IMR-90 (cell line): ENCODE results near the gene AUTS2. TPM values are rescaled to one million over a fixed set of nuclear protein-coding genes. Genes with fewer than 3 reads are reported as not detected.

Experiments
- ATAC-seq: fragments of 200-7000 bp; cut with Tn5 transposase; 2 replicates; pipeline ENCODE4 v1.9.1; 2020; ENCODE audit warnings: low read depth, mild to moderate bottlenecking, moderate library complexity
- BruUV-seq: library from RNA; stranded (reverse); fragments of 400-500 nt; replicated peaks from 2 replicates; lab custom pipeline; 2021; lab: Mats Ljungman, UMichigan
- CTCF ChIA-PET: fragments of 300-600 bp; formaldehyde crosslinking; extraction: SDS; loops from one replicate; lab custom pipeline; 2021; ENCODE audit warnings: antibody characterized with exemption; lab: Yijun Ruan, JAX
- POLR2A ChIA-PET: fragments of 300-600 bp; sonication (Branson Sonifier 250); formaldehyde crosslinking; loops from one replicate; lab custom pipeline; 2022; ENCODE audit warnings: antibody characterized with exemption; ENCODE audit not compliant: unreplicated experiment; lab: Charles Lee
- DNase-seq: peaks from one replicate; pipeline ENCODE4 v3.0.0; 2013
- H2AFZ ChIP-seq: replicated peaks from 2 replicates; pipeline ENCODE3; 2013; ENCODE audit warnings: low read length, mild to moderate bottlenecking; ENCODE audit not compliant: poor library complexity
- H2AK5ac ChIP-seq: 2 replicates; pipeline ENCODE4 v1.6.1; 2013; ENCODE audit warnings: low read depth, low read length, inconsistent platforms
- H2AK9ac ChIP-seq: replicated peaks from 2 replicates; pipeline ENCODE3; 2013; ENCODE audit warnings: mild to moderate bottlenecking, low read depth, low read length, moderate library complexity; ENCODE audit not compliant: poor library complexity
- H2BK120ac ChIP-seq: 2 replicates; pipeline ENCODE4 v1.6.1; 2013; ENCODE audit warnings: low read depth, low read length, inconsistent platforms
- H2BK15ac ChIP-seq: 3 replicates; pipeline ENCODE4 v1.6.1; 2013; ENCODE audit warnings: low read depth, low read length, inconsistent platforms
- H2BK20ac ChIP-seq: 2 replicates; pipeline ENCODE4 v1.6.1; 2013; ENCODE audit warnings: low read depth, mild to moderate bottlenecking, inconsistent platforms, low read length, moderate library complexity
- H2BK5ac ChIP-seq: 2 replicates; pipeline ENCODE4 v1.6.1; 2013; ENCODE audit warnings: mild to moderate bottlenecking, low read depth, low read length, inconsistent platforms; ENCODE audit not compliant: poor library complexity, severe bottlenecking
- H3K14ac ChIP-seq: replicated peaks from 2 replicates; pipeline ENCODE4 v1.6.1; 2013; ENCODE audit warnings: low read depth, low read length, inconsistent platforms
- H3K18ac ChIP-seq: 2 replicates; pipeline ENCODE4 v1.6.1; 2013; ENCODE audit warnings: low read depth, low read length, control low read depth
- H3K23ac ChIP-seq: 2 replicates; pipeline ENCODE4 v1.6.1; 2013; ENCODE audit warnings: low read depth, low read length, inconsistent platforms
- H3K27ac ChIP-seq: 2 replicates; pipeline ENCODE4 v1.5.1; 2013; ENCODE audit warnings: mild to moderate bottlenecking, control low read depth, low read length; ENCODE audit not compliant: insufficient read depth
- H3K27me3 ChIP-seq: 2 replicates; pipeline ENCODE4 v1.6.1; 2013; ENCODE audit warnings: low read length; ENCODE audit not compliant: control insufficient read depth, insufficient read depth
- H3K36me3 ChIP-seq: 2 replicates; pipeline ENCODE4 v1.6.1; 2013; ENCODE audit warnings: low read length, mixed read lengths; ENCODE audit not compliant: control insufficient read depth, insufficient read depth
- H3K4ac ChIP-seq: 2 replicates; pipeline ENCODE4 v1.6.1; 2013; ENCODE audit warnings: low read depth, low read length, inconsistent platforms
- H3K4me1 ChIP-seq: 2 replicates; pipeline ENCODE4 v1.6.1; 2013; ENCODE audit warnings: low read length, mixed read lengths; ENCODE audit not compliant: control insufficient read depth, insufficient read depth
- H3K4me2 ChIP-seq: 2 replicates; pipeline ENCODE4 v1.6.1; 2013; ENCODE audit warnings: low read depth, mild to moderate bottlenecking, control low read depth, low read length, moderate library complexity
- H3K4me3 ChIP-seq: 2 replicates; pipeline ENCODE4 v1.5.1; 2013; ENCODE audit warnings: low read depth, mild to moderate bottlenecking, control low read depth, low read length, moderate library complexity; ENCODE audit not compliant: insufficient read depth
- H3K56ac ChIP-seq: 2 replicates; pipeline ENCODE4 v1.6.1; 2013; ENCODE audit warnings: low read length, inconsistent platforms; ENCODE audit not compliant: insufficient read depth; ENCODE audit errors: extremely low read depth
- H3K79me1 ChIP-seq, 2 experiments: 2 replicates each; pipeline ENCODE4 v1.6.1; 2013; ENCODE audit warnings: low read length in 2 of 2, inconsistent platforms in 1 of 2, low read depth in 1 of 2
- H3K9ac ChIP-seq: 2 replicates; pipeline ENCODE4 v1.6.1; 2013; ENCODE audit warnings: low read depth, low read length, control low read depth
- H3K9me1 ChIP-seq: 2 replicates; pipeline ENCODE4 v1.6.1; 2013; ENCODE audit warnings: low read length, inconsistent platforms; ENCODE audit not compliant: insufficient read depth
- H3K9me3 ChIP-seq: 2 replicates; pipeline ENCODE4 v1.6.1; 2013; ENCODE audit warnings: low read length; ENCODE audit not compliant: control insufficient read depth, insufficient read depth
- H4K20me1 ChIP-seq: 2 replicates; pipeline ENCODE4 v1.6.1; 2013; ENCODE audit warnings: low read length, inconsistent platforms; ENCODE audit not compliant: insufficient read depth
- H4K5ac ChIP-seq: 2 replicates; pipeline ENCODE4 v1.6.1; 2013; ENCODE audit warnings: mild to moderate bottlenecking, low read depth, low read length, control low read depth
- H4K8ac ChIP-seq, 2 experiments: 2 replicates each; pipeline ENCODE4 v1.6.1; 2013; ENCODE audit warnings: low read depth in 2 of 2, low read length in 2 of 2, control low read depth in 1 of 2, inconsistent platforms in 1 of 2
- H4K91ac ChIP-seq: 2 replicates; pipeline ENCODE4 v1.6.1; 2013; ENCODE audit warnings: low read depth, low read length, inconsistent platforms; ENCODE audit not compliant: insufficient read depth
- BHLHE40 ChIP-seq: fragments of 150-350 bp; IDR thresholded peaks from 2 replicates; pipeline ENCODE4 v1.6.1; 2016; ENCODE audit warnings: mild to moderate bottlenecking, low read depth, low read length
- CEBPB ChIP-seq: IDR thresholded peaks from 2 replicates; pipeline ENCODE4 v1.6.1; 2012; ENCODE audit warnings: low read depth, low read length, improper control_type of control experiment
- CHD1 ChIP-seq: IDR thresholded peaks from 2 replicates; pipeline ENCODE4 v1.6.1; 2012; ENCODE audit warnings: low read depth, low read length, improper control_type of control experiment
- CTCF ChIP-seq: conservative IDR thresholded peaks from 2 replicates; pipeline ENCODE4 v1.5.1; 2012; ENCODE audit warnings: mild to moderate bottlenecking, low read depth, low read length, improper control_type of control experiment
- ELK1 ChIP-seq: fragments of 150-350 bp; IDR thresholded peaks from 2 replicates; pipeline ENCODE4 v1.6.1; 2016; ENCODE audit warnings: low read depth, mild to moderate bottlenecking, low read length, moderate library complexity, borderline replicate concordance
- FOS ChIP-seq: fragments of 150-350 bp; IDR thresholded peaks from 2 replicates; pipeline ENCODE4 v1.6.1; 2016; ENCODE audit warnings: low read depth, low read length
- MAZ ChIP-seq: IDR thresholded peaks from 2 replicates; pipeline ENCODE4 v1.6.1; 2012; ENCODE audit warnings: low read depth, mild to moderate bottlenecking, low read length, improper control_type of control experiment, moderate library complexity, borderline replicate concordance
- MXI1 ChIP-seq: IDR thresholded peaks from 2 replicates; pipeline ENCODE4 v1.6.1; 2012; ENCODE audit warnings: low read depth, mild to moderate bottlenecking, low read length, moderate library complexity, borderline replicate concordance
- NFE2L2 ChIP-seq: fragments of 150-350 bp; IDR thresholded peaks from 2 replicates; pipeline ENCODE4 v1.6.1; 2016; ENCODE audit warnings: low read depth, mild to moderate bottlenecking, low read length
- POLR2A ChIP-seq: IDR thresholded peaks from 2 replicates; pipeline ENCODE4 v1.6.1; 2012; ENCODE audit warnings: mild to moderate bottlenecking, low read depth, low read length
- RAD21 ChIP-seq: IDR thresholded peaks from 2 replicates; pipeline ENCODE4 v1.6.1; 2012; ENCODE audit warnings: low read length, improper control_type of control experiment
- RCOR1 ChIP-seq: IDR thresholded peaks from 2 replicates; pipeline ENCODE4 v1.6.1; 2012; ENCODE audit warnings: mild to moderate bottlenecking, low read length, improper control_type of control experiment; ENCODE audit not compliant: insufficient replicate concordance
- RFX5 ChIP-seq: IDR thresholded peaks from 2 replicates; pipeline ENCODE4 v1.8.0; 2012; ENCODE audit warnings: low read depth, mild to moderate bottlenecking, low read length, moderate library complexity
- SMC3 ChIP-seq: fragments of 150-350 bp; IDR thresholded peaks from 2 replicates; pipeline ENCODE4 v1.6.1; 2016; ENCODE audit warnings: low read depth, mild to moderate bottlenecking, antibody characterized with exemption, low read length, moderate library complexity
- USF2 ChIP-seq: fragments of 150-350 bp; IDR thresholded peaks from 2 replicates; pipeline ENCODE4 v1.6.1; 2017; ENCODE audit warnings: mild to moderate bottlenecking, antibody characterized with exemption, low read length, low read depth
- WGBS, 2 experiments: methylation state at CpG; one replicate each; pipeline versions ENCODE4 v1.1.5 to v1.1.7; 2013; ENCODE audit warnings: missing lambda C conversion rate in 2 of 2; ENCODE audit not compliant: insufficient read length in 1 of 2; ENCODE audit errors: extremely low coverage in 2 of 2; 5-methylcytosine and 5-hydroxymethylcytosine counted together
- dilution Hi-C: fragments of 300-500 bp; cut with HindIII; formaldehyde crosslinking; loops from one replicate; pipeline ENCODE4 v1.14.3; 2018; ENCODE audit warnings: low sequenced_read_pairs; ENCODE audit not compliant: unreplicated experiment
- in situ Hi-C: fragments of 300-500 bp; cut with MboI; formaldehyde crosslinking; loops from 3 replicates; pipeline ENCODE4 v1.14.3; 2019; ENCODE audit warnings: low sequenced_read_pairs, inconsistent platforms, mixed read lengths
- intact Hi-C: fragments of 100-400 bp; cut with micrococcal nuclease; formaldehyde crosslinking; loops from 2 replicates; pipeline ENCODE4 v1.10.0; 2022
- polyA plus RNA-seq, 3 experiments: library from polyadenylated mRNA; depleted of rRNA; stranded (reverse); fragments of >200 nt; gene quantifications; 2 replicates each; pipeline ENCODE4 v1.2.3, GENCODE V29; 2012; ENCODE audit warnings: low replicate concordance in 1 of 3
- total RNA-seq: library from RNA; depleted of rRNA; stranded (reverse); fragments of >200 nt; gene quantifications from 2 replicates; pipeline ENCODE4 v1.2.3, GENCODE V29; 2012

The AUTS2 gene
- total and polyA plus RNA-seq, 2 of the 4 experiments (the other 2 are of a cell fraction), result 0.90 to 3.0 TPM

GRCh38 chr7:70523989-70524351 is 925.7 kb downstream of the AUTS2 start:
- BruUV-seq, result no TSS peak
- Histone ChIP-seq H3K14ac (no peak overlapping the region), H3K79me1 (no peaks in the 10 kb centered on the region), H3K36me3 (no peaks in the 10 kb centered on the region), H2AK5ac (no peak overlapping the region), H2AK9ac (no peak overlapping the region), H4K8ac (no peak overlapping the region), H3K9me1 (no peaks in the 10 kb centered on the region), H3K4me2 (no peak overlapping the region), H3K4ac (no peak overlapping the region), H4K20me1 (no peaks in the 10 kb centered on the region), H2BK15ac (no peak overlapping the region), H2BK5ac (no peak overlapping the region), H2AFZ (no peak overlapping the region), H3K23ac (no peak overlapping the region), H3K27ac (no peak overlapping the region), H3K27me3 (no peaks in the 10 kb centered on the region), H3K9me3 (no peaks in the 10 kb centered on the region), H4K91ac (no peak overlapping the region), H3K56ac (no peak overlapping the region), H2BK120ac (no peak overlapping the region), H2BK20ac (no peak overlapping the region), H3K9ac (no peak overlapping the region), H4K5ac (no peak overlapping the region), H3K4me1 (no peaks in the 10 kb centered on the region), H3K4me3 (no peak overlapping the region), H3K18ac (no peak overlapping the region)
- ChIA-PET CTCF (no interaction called here), POLR2A (no interaction called here)
- in situ Hi-C loops, result no loop called here
- TF ChIP-seq RAD21 (no peak), POLR2A (no peak), CEBPB (no peak), NFE2L2 (no peak), SMC3 (no peak), FOS (no peak), CHD1 (no peak), USF2 (no peak), RCOR1 (no peak), RFX5 (no peak), MAZ (no peak), MXI1 (no peak), BHLHE40 (no peak), CTCF (no peak), ELK1 (no peak)
- WGBS, 2 experiments, result no CpG with 5 or more reads among the region's 2 CpGs
- dilution Hi-C loops, result no loop called here
- DNase-seq (no peak), ATAC-seq (no peak)
- intact Hi-C loops, result no loop called here
